Hindlimb muscle (tissue), 1 donor: ENCODE measurements around the gene STX1B. TPM values are rescaled to one million over a fixed set of nuclear protein-coding genes. Genes with fewer than 3 reads are reported as not detected.
"Not testable (repeated sequence)": the region's sequence is repeated elsewhere in the genome, so short reads cannot be mapped to it uniquely, and the experiment has no call there.

Experiments
- DNase-seq: peaks from one replicate; pipeline ENCODE4 v3.0.0-alpha.2; 2013
- polyA plus RNA-seq: library from polyadenylated mRNA; unstranded; fragments of 120-200 nt; gene quantifications from one replicate; pipeline ENCODE4 v1.2.1, GENCODE V29; 2013; ENCODE audit not compliant: insufficient read length

STX1B gene
- polyA plus RNA-seq, 1 donor = 1.2 TPM

DNA sequence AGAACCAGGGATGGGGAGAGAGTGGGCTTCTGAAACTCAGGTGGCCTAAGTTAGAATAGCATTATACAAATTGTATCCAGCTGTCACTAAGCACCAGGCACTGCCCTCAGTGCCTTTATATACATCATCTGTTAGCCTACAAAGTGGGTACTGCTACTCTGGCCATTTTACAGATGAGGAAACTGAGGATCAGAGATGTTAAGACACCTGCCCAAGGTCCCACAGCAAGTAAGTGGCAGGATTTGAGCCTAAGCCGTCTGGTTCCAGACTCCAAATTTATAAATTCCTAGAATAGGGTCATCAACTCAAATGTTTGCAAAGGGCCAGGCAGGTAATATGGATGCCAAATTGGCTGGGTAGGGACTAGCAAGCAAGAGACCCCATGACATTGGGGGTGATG, 59.2 kb downstream of the STX1B start:
- no peak for DNase-seq

DNA sequence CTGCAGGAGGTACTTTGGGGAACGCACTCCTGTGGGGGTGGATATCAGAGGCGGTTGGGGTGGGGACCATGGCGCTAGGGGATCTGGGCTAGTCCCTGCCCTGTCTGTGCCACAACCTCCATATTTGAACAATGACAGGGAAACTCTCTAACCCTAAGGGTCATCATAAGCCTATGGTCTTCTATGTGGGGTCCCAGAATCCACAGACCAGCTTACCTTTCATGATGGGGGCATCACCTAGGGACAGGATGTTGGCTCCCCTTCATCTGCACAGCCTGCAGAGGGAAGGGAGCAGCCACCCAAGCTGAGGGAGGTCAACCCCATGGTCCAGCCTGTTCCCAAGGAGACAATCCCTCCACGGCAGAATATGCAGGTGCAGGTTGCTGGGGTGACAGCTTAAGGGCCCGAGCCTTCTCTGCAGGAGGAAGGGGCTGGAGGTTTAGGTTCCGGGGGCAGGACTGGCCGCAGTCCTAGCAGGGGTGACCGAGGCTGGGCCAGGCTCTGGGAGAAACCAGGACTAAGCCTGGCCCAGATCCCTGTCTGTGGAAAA, 59.8 kb downstream of the STX1B start:
- DNase-seq = no peak

DNA sequence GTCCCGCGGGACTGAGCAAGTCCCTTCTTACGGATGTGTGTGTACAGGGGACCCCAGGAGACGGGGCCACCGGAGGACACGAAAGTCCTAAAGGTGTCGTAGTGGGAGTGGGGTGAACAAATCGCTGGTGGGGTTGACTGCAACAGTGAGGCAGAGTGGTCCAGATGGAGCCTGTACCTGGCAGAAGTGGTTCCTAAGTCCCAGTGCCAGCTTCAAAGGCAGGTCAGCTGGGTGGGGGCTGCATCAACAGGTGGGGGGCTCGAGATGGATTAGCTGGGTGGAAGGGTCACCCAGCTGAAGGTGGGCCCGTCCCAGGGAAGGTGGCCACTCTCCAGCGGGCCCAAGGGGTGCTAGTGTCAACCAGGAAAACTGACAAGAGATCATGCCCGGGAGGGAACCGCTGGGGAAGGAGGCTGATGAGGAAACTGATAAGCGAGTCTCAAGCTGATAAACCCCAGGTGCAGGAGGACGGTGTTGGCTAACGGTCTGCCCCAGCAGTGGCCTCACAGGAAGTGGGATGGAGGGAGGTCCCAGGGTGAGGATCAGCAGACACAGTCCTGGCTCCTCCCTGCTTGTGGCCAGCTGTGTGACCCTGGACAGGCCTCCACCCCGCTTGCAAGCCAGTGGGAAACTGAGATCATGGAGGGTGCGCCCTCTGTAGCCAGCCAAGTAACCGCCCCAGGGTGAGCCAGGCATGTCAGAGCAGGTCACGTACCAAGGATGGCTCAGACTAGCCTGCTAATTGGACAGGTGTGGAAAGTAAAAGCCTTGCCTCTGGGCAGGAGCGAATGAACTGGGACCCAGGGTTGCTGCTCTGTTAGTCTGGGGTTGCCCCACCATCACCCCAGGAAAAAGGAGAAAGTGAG, 60.6 kb downstream of the STX1B start:
- peak; percentile 73 for DNase-seq

DNA sequence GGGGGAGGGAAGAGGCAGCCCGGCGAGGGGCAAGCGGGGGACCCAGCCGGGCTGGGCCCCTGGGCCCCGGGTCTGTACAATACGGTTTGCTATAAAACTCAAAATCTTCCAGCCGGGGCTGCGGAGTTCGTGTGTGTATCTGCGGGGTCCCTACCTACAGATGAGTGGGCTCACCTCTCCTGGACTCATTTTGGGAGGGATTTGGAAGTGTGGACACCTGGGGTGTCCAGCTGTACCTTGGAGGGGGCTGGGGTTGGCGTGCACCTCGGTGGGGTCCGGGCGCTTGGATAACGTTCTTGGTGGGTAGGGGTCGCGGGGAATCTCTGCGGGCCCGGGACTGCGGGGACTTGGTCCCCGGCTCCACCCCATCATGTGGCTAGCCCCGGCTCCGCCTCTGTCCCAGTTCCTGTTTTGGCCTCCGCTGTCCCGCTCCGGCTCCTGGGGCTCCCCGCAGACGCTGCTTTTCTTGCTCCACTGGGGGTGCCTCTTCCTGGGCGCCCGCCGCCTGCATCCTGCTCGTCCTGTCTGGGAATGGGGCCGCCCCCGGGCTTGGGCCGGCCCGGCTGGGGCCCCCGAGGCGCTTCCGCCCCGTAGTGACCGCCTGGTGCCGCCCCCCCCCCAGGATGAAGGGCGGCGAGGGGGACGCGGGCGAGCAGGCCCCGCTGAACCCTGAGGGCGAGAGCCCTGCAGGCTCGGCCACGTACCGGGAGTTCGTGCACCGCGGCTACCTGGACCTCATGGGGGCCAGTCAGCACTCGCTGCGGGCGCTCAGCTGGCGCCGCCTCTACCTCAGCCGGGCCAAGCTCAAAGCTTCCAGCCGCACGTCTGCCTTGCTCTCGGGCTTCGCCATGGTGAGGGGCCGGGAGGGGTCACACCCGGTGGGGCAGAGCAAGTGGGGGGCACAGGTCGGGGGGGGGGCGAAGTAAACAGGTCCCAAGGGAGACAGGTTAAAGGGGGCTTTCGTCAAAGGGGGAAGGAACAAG, 61.5 kb downstream of the STX1B start, which contains the start of gene ORAI3:
Gene ORAI3 (plus strand): TSS at position 402 of the 983 bp plus-strand sequence. CDS start 222 bp downstream, at position 624.
- peak; percentile 74 for DNase-seq

DNA sequence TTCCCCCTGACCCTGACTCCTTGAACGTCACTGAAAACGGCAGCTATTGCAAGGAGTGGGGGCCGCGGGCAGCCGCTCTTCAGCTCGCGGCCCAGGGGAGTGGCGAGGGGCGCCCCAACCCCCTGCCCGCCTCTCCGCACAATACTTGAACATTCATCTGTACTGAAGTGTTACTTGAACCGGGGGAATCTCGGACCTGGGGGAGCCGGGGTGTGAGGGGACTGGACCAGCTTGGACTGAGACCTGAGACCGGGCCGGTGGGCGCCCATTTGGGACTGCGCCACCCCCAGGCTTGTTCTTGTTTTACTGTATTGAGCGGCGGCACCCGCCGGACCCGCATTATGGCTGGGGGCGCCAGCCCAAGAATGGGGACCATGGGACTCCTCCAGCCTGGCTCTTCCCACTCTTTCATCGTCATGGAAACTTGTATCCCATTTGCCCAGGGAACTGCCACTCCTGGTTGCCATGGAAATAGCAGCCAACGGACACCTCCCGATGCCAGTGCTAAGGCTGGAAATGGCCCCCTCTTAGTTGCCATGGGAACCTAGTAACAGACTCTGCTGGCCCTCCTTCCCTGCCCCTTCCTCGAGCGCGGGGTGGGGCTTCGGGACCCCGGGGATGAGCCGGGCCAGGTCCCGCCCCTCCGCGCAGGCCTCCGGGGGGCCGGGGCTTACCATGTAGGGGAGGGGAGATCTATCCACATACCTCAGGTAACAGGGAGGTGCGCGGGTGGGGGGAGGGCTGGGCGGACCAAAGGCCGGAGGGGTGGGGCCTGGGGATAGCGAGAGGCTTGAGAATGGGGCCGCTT, 62.4 kb downstream of the STX1B start:
- peak; percentile 93 for DNase-seq

DNA sequence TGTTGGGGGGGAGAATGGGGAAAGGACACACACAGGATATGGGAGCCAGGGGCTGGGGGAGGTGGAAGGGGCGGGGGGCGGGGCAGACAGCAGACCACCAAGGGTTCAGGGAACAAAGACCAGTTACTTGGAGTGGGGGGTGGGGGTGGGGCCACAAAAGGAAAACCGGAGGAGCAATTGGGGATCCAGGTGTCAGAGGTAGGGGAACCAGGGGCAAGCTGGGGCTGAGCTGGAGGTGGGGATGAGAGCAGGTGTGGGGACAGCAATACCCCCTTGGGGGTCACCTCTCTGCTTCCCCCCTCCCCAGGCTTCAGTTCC, 62.9 kb downstream of the STX1B start:
- DNase-seq = no peak

DNA sequence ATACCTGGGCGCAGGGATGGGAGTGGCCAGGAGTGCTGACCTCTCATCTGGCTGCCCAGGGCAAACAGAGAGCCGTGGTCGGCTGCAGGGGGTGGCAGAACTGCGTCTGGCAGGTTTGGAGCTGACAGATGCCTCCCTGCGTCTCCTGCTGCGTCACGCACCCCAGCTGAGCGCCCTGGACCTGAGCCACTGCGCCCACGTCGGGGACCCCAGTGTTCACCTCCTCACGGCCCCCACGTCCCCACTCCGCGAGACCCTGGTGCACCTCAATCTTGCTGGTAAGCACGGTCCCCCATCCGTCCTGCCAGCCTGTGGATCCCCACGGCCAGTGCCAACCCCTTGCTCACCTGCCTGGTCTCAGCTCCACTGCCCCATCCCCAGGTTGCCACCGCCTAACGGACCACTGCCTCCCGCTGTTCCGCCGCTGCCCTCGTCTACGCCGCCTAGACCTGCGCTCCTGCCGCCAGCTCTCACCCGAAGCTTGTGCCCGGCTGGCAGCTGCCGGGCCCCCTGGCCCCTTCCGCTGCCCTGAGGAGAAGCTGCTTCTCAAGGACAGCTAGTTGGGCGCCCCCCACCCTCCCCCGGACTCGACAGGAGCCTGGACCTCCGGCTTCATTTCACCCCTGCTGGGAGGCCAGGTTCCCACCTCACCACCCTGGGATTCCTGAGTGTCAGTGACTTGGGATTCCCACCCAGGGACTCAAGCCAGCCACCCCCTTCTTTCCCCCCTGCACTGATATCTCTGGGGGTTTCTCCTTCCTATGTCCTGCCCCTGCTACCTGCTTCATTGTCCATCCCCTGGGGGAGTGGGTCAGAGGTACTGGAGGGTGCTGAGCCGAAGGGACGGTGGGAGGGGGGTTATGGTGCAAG, 63.5 kb downstream of the STX1B start:
- DNase-seq = no peak

DNA sequence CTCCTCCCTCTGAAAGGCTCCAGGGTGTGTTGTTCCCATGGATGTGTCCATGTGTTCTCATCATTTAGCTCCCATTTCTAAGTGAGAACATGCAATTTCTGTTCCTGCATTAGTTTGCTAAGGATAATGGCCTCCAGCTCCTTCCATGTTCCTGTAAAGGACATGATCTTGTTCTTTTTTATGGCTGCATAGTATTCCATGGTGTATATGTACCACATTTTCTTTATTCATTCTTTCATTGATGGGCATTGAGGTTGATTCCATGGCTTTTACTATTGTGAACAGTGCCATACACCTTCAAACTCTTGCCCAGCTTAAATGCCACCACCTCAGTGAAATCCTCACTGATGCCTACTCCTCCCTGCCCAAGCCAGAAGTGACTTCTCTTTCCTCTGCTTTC, 66.1 kb downstream of the STX1B start:
- DNase-seq = no peak

DNA sequence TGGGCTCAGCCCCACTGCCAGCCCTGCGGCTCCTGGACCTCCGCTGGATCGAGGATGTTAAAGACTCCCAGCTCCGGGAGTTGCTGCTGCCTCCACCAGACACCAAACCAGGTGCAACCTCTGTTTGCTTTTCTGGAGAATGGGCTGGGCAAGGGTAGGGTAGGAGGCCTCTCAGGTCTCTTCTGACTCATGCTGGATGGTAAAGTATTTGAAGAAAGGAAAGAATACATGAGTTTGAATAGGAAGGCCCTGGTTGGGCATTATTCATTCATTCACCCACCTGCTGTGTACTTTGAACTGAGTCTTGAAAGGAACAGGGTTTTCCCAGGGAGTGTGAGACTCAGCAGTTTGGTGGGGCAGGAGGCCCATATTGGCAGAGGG, 68.0 kb downstream of the STX1B start:
- no peak for DNase-seq

DNA sequence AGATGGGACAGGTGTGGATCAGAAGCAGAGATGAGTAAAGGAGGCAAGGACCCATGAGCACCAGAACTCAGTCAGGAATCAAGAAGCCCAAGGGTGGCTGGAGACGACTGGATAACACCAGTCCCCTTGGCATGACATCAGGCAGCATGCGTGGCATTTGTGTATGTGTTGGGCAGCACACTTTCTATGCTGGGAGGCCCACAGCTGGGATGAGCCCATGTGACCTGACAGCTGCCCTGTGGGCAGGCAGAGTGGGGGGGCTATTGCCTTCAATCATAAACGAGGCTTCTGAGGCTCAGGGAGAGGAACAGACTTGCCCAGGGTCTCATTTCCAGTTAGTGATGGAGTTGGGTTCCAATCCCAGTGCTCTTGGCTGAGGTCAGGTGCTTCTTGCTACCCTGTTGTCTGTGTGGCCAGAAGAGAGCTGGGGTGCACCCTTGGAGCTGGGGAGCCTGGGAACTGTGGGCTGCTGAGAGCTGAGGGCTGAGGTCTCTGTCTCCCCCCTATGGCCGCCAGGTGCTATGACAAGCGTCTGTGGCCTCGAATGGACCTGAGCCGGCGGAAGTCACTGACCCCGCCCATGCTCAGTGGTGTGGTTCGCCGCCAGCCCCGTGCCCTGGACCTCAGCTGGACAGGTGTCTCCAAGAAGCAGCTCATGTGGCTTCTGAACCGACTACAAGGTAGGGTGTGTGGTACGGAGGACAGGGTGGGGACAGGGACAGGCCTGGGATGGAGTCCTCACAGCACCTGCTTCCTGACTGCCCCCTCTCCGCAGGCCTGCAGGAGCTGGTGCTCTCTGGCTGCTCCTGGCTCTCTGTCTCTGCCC, 68.6 kb downstream of the STX1B start:
- no peak for DNase-seq

DNA sequence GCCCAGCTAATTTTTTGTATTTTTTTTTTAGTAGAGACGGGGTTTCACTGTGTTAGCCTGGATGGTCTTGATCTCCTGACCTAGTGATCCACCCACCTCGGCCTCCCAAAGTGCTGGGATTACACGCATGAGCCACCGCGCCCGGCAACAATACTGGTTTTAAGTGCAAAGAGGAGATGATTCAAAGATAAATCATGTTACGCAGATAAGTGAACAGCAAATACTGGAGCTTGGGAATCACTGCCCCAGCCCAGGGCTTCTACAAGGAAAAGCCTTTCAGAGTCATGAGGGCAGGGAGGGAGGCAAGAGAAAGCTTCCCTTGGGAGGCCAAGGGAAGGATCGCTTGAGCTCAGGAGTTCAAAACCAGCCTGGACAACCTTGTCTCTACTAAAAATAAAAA, 70.9 kb downstream of the STX1B start:
- not testable (repeated sequence) for DNase-seq

Other genes with a start within 250 kb of the STX1B start
- gene CFAP119, start 248.6 kb downstream of the STX1B start, polyA plus RNA-seq = 2.6 TPM
- 52.3 TPM for gene RNF40, start 248.3 kb downstream of the STX1B start, polyA plus RNA-seq
- gene ZNF629, start 223.4 kb downstream of the STX1B start, polyA plus RNA-seq = 14.3 TPM
- 32.7 TPM for gene BCL7C, start 116.6 kb downstream of the STX1B start, polyA plus RNA-seq
- 13.5 TPM for gene CTF1, start 114.0 kb downstream of the STX1B start, polyA plus RNA-seq
- gene FBXL19, start 87.1 kb downstream of the STX1B start, polyA plus RNA-seq = 10.3 TPM
- gene ORAI3, start 61.6 kb downstream of the STX1B start, polyA plus RNA-seq = 9.8 TPM
- gene SETD1A, start 52.9 kb downstream of the STX1B start, polyA plus RNA-seq = 15.1 TPM
- 12.6 TPM for gene HSD3B7, start 25.4 kb downstream of the STX1B start, polyA plus RNA-seq
- gene STX4, start 22.9 kb upstream of the STX1B start, polyA plus RNA-seq = 48.7 TPM
- 11.2 TPM for gene ZNF668, start 63.6 kb upstream of the STX1B start, polyA plus RNA-seq
- gene ZNF646, start 63.8 kb upstream of the STX1B start, polyA plus RNA-seq = 12.6 TPM
- 5.8 TPM for gene PRSS53, start 78.3 kb upstream of the STX1B start, polyA plus RNA-seq
- gene VKORC1, start 84.2 kb upstream of the STX1B start, polyA plus RNA-seq = 59.1 TPM
- gene BCKDK, start 97.7 kb upstream of the STX1B start, polyA plus RNA-seq = 33.9 TPM
- 57.4 TPM for gene KAT8, start 107.0 kb upstream of the STX1B start, polyA plus RNA-seq
- gene PRSS8, start 125.1 kb upstream of the STX1B start, polyA plus RNA-seq = 0.48 TPM
- gene PRSS36, start 139.4 kb upstream of the STX1B start, polyA plus RNA-seq = 2.0 TPM
- gene FUS, start 169.5 kb upstream of the STX1B start, polyA plus RNA-seq = 398 TPM
- 9.1 TPM for gene PYCARD, start 192.1 kb upstream of the STX1B start, polyA plus RNA-seq
- 98.3 TPM for gene TRIM72, start 203.5 kb upstream of the STX1B start, polyA plus RNA-seq
- 2.3 TPM for gene PYDC1, start 206.5 kb upstream of the STX1B start, polyA plus RNA-seq
- gene ITGAM, start 249.3 kb upstream of the STX1B start, polyA plus RNA-seq = 4.7 TPM